ENCODE measurements around the gene TTLL5.
"Not testable (repeated sequence)": the region's sequence is repeated elsewhere in the genome, so short reads cannot be mapped to it uniquely, and the experiment has no call there.

TTLL5 gene

GRCh38 chr14:75840911-75841310, 179.9 kb downstream of the TTLL5 start:
- no peak for FAIRE-seq

DNA sequence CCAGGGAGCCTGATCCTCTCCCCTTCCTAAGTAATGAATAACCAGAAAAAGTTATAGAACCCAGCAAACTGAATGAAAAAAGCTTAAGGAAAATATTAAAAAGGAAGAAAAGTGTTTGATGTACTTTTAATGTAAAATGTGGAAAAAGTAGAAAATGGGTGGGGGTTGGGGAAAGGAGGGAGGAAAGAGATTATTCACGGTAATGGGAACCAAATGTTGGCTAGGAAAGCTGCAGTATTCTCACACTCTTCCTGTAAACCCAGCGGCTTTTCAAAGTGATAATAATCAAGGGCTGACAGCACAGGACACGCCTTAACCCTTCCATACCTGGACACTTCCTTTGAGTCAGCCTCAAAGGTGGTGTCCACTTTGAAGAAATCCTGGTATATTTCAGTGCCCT, 181.5 kb downstream of the TTLL5 start:
- no peak for FAIRE-seq

- FAIRE-seq = no peak
Measured at GRCh38 chr14:75844486-75844885, 183.4 kb downstream of the TTLL5 start.

- no peak for FAIRE-seq
Measured at GRCh38 chr14:75845136-75845804, 184.2 kb downstream of the TTLL5 start.

GRCh38 chr14:75846694-75847093, 185.6 kb downstream of the TTLL5 start:
- not testable (repeated sequence) for FAIRE-seq

DNA sequence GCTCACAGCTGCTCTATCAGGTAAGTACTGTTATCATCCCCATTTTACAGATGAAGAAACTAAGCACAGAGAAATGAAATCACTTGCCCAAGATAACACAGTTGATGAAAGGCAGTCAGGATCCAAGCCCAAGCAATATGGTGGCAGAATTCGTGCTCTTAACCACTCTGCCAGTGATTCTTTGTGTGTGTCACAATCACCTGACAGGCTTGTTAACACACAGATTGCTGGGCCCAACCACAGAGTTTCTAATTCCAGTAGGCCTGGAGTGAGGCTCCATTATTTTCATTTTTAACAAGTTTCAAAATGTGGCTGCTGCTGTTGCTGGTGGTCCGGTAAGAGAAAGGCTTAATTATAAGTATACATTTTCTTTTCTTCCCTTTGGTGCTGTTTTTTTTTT, 186.5 kb downstream of the TTLL5 start:
- no peak for FAIRE-seq

- no peak for FAIRE-seq
Measured at GRCh38 chr14:75848167-75848913, 187.3 kb downstream of the TTLL5 start.

- FAIRE-seq = no peak
Measured at GRCh38 chr14:75849300-75849895, 188.4 kb downstream of the TTLL5 start.

DNA sequence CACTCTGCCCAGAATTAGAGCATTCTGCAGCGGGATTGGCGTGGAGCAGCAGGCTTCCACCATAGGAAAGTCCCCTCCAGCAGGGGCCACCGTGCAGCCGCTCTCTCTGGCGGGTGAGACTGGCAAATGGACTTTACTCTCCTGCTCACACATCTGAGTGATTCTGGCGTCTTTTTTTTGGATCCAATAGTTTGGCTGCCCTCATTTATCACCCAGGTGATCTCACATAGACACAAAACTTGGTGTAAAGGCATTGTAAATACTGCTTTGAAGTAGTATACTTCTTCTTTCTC, 190.5 kb downstream of the TTLL5 start:
- no peak for FAIRE-seq

- no peak for FAIRE-seq
Measured at GRCh38 chr14:75854111-75854799, 193.2 kb downstream of the TTLL5 start.

- no peak for FAIRE-seq
Measured at GRCh38 chr14:75857199-75857598, 196.2 kb downstream of the TTLL5 start.

- no peak for FAIRE-seq
Measured at GRCh38 chr14:75858362-75858761, 197.3 kb downstream of the TTLL5 start.

DNA sequence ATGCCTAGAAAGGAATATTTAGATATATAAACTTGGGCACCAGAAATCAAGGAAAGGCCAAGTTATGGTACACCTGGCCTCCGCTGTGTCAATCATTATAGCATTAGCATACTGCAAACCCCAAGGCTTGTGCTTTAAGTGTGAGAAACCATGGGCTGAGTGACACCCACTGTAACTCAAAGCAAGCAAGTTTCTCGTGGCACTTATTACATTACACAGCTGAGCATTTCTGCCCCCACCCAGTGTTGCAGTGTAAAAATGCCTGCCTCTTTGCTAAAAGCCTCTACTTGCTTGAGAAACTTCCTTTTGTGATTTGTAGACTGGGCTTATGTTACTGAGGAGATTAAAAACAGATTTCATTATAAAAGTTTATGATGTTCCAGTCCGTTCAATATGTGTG, 198.7 kb downstream of the TTLL5 start:
- FAIRE-seq = no peak

GRCh38 chr14:75860561-75861160, 199.6 kb downstream of the TTLL5 start:
- no peak for FAIRE-seq

GRCh38 chr14:75861161-75861621, 200.1 kb downstream of the TTLL5 start:
- no peak for FAIRE-seq

GRCh38 chr14:75863221-75863620, 202.2 kb downstream of the TTLL5 start:
- FAIRE-seq = no peak

GRCh38 chr14:75864352-75864751, 203.3 kb downstream of the TTLL5 start:
- FAIRE-seq = no peak

GRCh38 chr14:75865531-75865930, 204.5 kb downstream of the TTLL5 start:
- no peak for FAIRE-seq

DNA sequence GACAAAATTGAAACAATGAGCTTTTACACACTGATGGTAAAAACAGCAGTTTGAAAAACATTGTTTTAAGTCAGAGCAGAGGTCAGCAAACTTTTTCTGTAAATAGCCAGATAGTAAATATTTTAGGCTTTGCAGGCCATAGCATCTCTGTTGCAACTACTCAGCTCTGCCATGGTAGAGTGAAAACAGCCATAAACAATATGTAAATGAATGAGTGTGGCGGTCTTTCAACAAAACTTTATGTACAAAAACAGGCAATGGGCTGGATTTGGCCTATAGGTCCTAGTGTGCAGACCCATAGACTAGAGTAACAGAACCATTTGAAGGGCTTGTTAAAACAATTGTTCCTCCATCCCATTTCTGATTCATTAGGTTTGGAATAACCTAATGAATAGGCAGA, 205.9 kb downstream of the TTLL5 start:
- FAIRE-seq = no peak

GRCh38 chr14:75871181-75871880, 210.3 kb downstream of the TTLL5 start:
- no peak for FAIRE-seq

- FAIRE-seq = no peak
Measured at GRCh38 chr14:75875958-75876357, 214.9 kb downstream of the TTLL5 start.

- no peak for FAIRE-seq
Measured at GRCh38 chr14:75876530-75876929, 215.5 kb downstream of the TTLL5 start.

DNA sequence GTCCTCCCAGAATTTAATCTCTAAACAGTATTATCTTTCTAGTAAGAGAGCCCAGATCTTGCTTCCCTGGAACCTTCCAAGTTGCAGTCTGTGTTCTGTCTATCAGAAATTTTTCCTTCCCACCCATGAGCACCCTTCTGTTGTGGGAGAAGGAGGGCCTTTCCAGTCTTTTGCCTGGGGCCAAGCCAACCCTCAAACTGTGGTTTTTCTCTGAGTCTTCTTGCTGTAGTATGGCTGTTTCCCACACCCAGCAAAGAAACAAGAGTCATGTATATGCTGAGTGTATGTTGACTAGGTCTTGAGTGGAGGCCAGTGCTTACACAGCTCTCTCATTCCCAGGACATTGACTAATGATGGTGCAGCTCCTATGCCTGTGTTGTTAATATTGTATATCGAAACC, 216.2 kb downstream of the TTLL5 start:
- FAIRE-seq = no peak

All from colon (tissue), 2 donors.